HL-60 (cell line): ENCODE measurements around the gene DNAJC1.

Experiments
- CTCF ChIP-seq: IDR thresholded peaks from one replicate; pipeline ENCODE4 v1.5.1; 2011; ENCODE audit warnings: low read length, control low read depth, inconsistent platforms; ENCODE audit not compliant: insufficient read depth
- POLR2AphosphoS5 ChIP-seq: IDR thresholded peaks from 2 replicates; pipeline ENCODE4 v1.6.1; 2012; ENCODE audit warnings: low read depth

- TF ChIP-seq CTCF (no peak), POLR2AphosphoS5 (no peak)
Observed at GRCh38 chr10:21870849-21871248, 132.7 kb downstream of the DNAJC1 start.
